A673 (cell line): ENCODE results near the gene PCNA. TPM values are rescaled to one million over a fixed set of nuclear protein-coding genes. Genes with fewer than 3 reads are reported as not detected.

Experiments used
- BruUV-seq: library from RNA; stranded (reverse); fragments of 400-500 nt; replicated peaks from 2 replicates; lab custom pipeline; 2021; lab: Mats Ljungman, UMichigan
- CTCF ChIA-PET: fragments of 300-600 bp; sonication (Branson Sonifier 250); formaldehyde crosslinking; loops from one replicate; lab custom pipeline; 2022; ENCODE audit warnings: antibody characterized with exemption; lab: Charles Lee
- POLR2A ChIA-PET: fragments of 300-600 bp; sonication (Branson Sonifier 250); formaldehyde crosslinking; loops from one replicate; lab custom pipeline; 2022; ENCODE audit warnings: antibody characterized with exemption; ENCODE audit not compliant: low non-redundant PET; lab: Charles Lee
- DNase-seq: peaks from one replicate; pipeline ENCODE4 v3.0.0-alpha.2; 2015; ENCODE audit warnings: low spot score
- H3K27ac ChIP-seq: fragments of 200-600 bp; sonication (generic); 2 replicates; pipeline ENCODE4 v1.5.1; 2016; ENCODE audit warnings: mixed run types, low read depth, mild to moderate bottlenecking, mixed read lengths, antibody characterized with exemption, low read length; ENCODE audit not compliant: poor library complexity, severe bottlenecking
- H3K27me3 ChIP-seq: fragments of 200-600 bp; sonication (generic); replicated peaks from 2 replicates; pipeline ENCODE4 v1.6.1; 2017; ENCODE audit warnings: mixed run types, low read depth, mild to moderate bottlenecking, mixed read lengths, antibody characterized with exemption, low read length; ENCODE audit not compliant: insufficient read depth, poor library complexity
- H3K36me3 ChIP-seq: fragments of 200-600 bp; sonication (generic); 2 replicates; pipeline ENCODE4 v1.6.1; 2016; ENCODE audit warnings: mixed run types, mild to moderate bottlenecking, mixed read lengths, antibody characterized with exemption, low read length; ENCODE audit not compliant: insufficient read depth, poor library complexity, severe bottlenecking
- H3K4me1 ChIP-seq: fragments of 200-600 bp; sonication (generic); 2 replicates; pipeline ENCODE4 v1.6.1; 2017; ENCODE audit warnings: mixed run types, mild to moderate bottlenecking, mixed read lengths, antibody characterized with exemption, low read length; ENCODE audit not compliant: insufficient read depth, poor library complexity, severe bottlenecking
- H3K4me3 ChIP-seq: fragments of 200-600 bp; sonication (generic); 2 replicates; pipeline ENCODE4 v1.5.1; 2016; ENCODE audit warnings: low read depth, mixed run types, mild to moderate bottlenecking, mixed read lengths, low read length; ENCODE audit not compliant: poor library complexity, severe bottlenecking
- H3K9me3 ChIP-seq: fragments of 200-600 bp; sonication (generic); 2 replicates; pipeline ENCODE4 v1.6.1; 2016; ENCODE audit warnings: mixed run types, low read depth, mild to moderate bottlenecking, mixed read lengths, antibody characterized with exemption, low read length; ENCODE audit not compliant: poor library complexity, severe bottlenecking
- EZH2 ChIP-seq: fragments of 200-600 bp; sonication (generic); IDR thresholded peaks from 2 replicates; pipeline ENCODE4 v1.6.1; 2017; ENCODE audit warnings: borderline replicate concordance, low read depth, mild to moderate bottlenecking, mixed read lengths, antibody characterized with exemption, low read length; ENCODE audit not compliant: poor library complexity, severe bottlenecking
- intact Hi-C: fragments of 100-400 bp; cut with micrococcal nuclease; formaldehyde crosslinking; loops from one replicate; pipeline ENCODE4 v1.10.0; 2022; ENCODE audit not compliant: unreplicated experiment
- total RNA-seq: library from RNA; stranded (reverse); gene quantifications from 2 replicates; pipeline ENCODE4 v1.2.3, GENCODE V29; 2021
- TF ChIP-seq, protein P1 (sequence below): fragments of 300-800, 200-600 bp; sonication (generic); conservative IDR thresholded peaks from 2 replicates; pipeline ENCODE4 v1.5.1; 2017; ENCODE audit warnings: low read depth, mild to moderate bottlenecking, antibody characterized with exemption, low read length, moderate library complexity, mixed read lengths

Gene PCNA
- total RNA-seq, 1 experiment from 2014 or later = 397 TPM

- no peak overlapping the region for H3K4me3 ChIP-seq
- H3K36me3 ChIP-seq = no peaks in the 10 kb centered on the region
- ChIA-PET POLR2A (no interaction called here), CTCF (no interaction called here)
- H3K27me3 ChIP-seq = no peaks in the 10 kb centered on the region
- no peak for TF ChIP-seq EZH2
- TF ChIP-seq, protein P1, sequence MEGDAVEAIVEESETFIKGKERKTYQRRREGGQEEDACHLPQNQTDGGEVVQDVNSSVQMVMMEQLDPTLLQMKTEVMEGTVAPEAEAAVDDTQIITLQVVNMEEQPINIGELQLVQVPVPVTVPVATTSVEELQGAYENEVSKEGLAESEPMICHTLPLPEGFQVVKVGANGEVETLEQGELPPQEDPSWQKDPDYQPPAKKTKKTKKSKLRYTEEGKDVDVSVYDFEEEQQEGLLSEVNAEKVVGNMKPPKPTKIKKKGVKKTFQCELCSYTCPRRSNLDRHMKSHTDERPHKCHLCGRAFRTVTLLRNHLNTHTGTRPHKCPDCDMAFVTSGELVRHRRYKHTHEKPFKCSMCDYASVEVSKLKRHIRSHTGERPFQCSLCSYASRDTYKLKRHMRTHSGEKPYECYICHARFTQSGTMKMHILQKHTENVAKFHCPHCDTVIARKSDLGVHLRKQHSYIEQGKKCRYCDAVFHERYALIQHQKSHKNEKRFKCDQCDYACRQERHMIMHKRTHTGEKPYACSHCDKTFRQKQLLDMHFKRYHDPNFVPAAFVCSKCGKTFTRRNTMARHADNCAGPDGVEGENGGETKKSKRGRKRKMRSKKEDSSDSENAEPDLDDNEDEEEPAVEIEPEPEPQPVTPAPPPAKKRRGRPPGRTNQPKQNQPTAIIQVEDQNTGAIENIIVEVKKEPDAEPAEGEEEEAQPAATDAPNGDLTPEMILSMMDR = no peak
- H3K9me3 ChIP-seq = no peaks in the 10 kb centered on the region
- no peaks in the 10 kb centered on the region for H3K4me1 ChIP-seq
- no peak for DNase-seq
- no TSS peak for BruUV-seq
- intact Hi-C loops = no loop called here
- no peak overlapping the region for H3K27ac ChIP-seq
Measured at GRCh38 chr20:5067877-5068645, 51.7 kb downstream of the PCNA start.

GRCh38 chr20:5065879-5066383 is 53.8 kb downstream of the PCNA start:
- DNase-seq = no peak
- intact Hi-C loops = no loop called here
- no peak overlapping the region for H3K4me3 ChIP-seq
- ChIA-PET POLR2A (no interaction called here), CTCF (no interaction called here)
- no peak overlapping the region for H3K27ac ChIP-seq
- H3K9me3 ChIP-seq = no peaks in the 10 kb centered on the region
- H3K36me3 ChIP-seq = no peaks in the 10 kb centered on the region
- TF ChIP-seq, protein P1 = no peak
- no peak for TF ChIP-seq EZH2
- H3K4me1 ChIP-seq = no peaks in the 10 kb centered on the region
- no peaks in the 10 kb centered on the region for H3K27me3 ChIP-seq
- BruUV-seq = no TSS peak

DNA sequence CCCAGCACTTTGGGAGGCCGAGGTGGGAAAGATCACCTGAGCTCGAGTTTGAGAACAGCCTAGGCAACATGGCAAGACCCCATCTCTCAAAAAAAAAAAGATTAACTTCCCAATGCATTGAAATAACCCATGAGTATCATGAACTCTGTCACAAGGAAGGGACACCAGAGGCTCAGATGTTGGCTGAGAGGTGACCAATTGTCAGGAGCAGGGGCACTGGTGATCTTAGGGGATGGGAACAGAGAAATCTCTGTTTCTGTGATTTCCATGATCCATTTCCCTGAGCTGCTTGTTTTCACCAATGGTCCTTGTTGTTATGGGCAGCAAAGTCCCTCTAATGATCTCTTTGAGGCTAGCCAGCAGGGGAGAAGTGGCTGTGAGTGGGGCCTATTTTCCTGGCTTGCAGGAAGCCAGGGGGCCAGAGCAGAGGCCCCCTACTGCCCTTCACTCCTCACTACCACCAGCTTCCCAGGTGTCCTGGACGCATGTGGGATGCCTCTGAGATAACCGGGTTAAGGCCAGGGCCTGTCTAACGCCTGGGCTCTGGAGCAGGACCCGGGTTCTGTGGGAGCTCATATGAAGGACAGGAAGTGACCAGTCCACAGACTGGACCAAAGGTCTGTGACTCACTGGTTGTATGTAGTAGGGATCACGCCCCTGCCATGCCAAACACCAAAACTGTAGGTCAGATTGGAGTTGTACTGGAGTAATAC is 54.4 kb downstream of the PCNA start:
- no peak overlapping the region for H3K27ac ChIP-seq
- TF ChIP-seq, protein P1 = no peak
- TF ChIP-seq EZH2 = no peak
- H3K9me3 ChIP-seq = no peaks in the 10 kb centered on the region
- no peak overlapping the region for H3K4me3 ChIP-seq
- CTCF ChIA-PET = no interaction called here
- no peaks in the 10 kb centered on the region for H3K4me1 ChIP-seq
- POLR2A ChIA-PET = no interaction called here
- H3K27me3 ChIP-seq = no peaks in the 10 kb centered on the region
- no peak for DNase-seq
- no peaks in the 10 kb centered on the region for H3K36me3 ChIP-seq
- no TSS peak for BruUV-seq
- intact Hi-C loops = no loop called here

Other genes with a start within 250 kb of the PCNA start
- 29.4 and 31.5 TPM in 2 replicates for gene SLC23A2, start 118.4 kb downstream of the PCNA start, total RNA-seq
- 94.6 and 105 TPM in 2 replicates for gene TMEM230, start 6.9 kb downstream of the PCNA start, total RNA-seq
- gene CDS2, start 7.0 kb upstream of the PCNA start, total RNA-seq = 67.4 and 68.1 TPM in 2 replicates
- not detected in 2 replicates for gene PROKR2, start 197.0 kb upstream of the PCNA start, total RNA-seq